ENCODE measurements around the gene COX14.

GRCh38 chr12:50083301-50083700 is 28.7 kb upstream of the COX14 start:
- TF ChIP-seq CTCF (IDR thresholded peaks at IDR 0.05), result no peak
- TF ChIP-seq POLR2A (IDR thresholded peaks at IDR 0.05), result no peak
- TF ChIP-seq POLR2AphosphoS5 (IDR thresholded peaks at IDR 0.05), result no peak

Data from suprapubic skin (tissue), 4 donors.